ENCODE data around the gene RBM19. TPM values are rescaled to one million over a fixed set of nuclear protein-coding genes. Genes with fewer than 3 reads are reported as not detected.

Gene RBM19
- total RNA-seq, 1 experiment from 2014 or later: 35.7 TPM

- Mint-ChIP-seq H3K4me3 (ENCODE audit: unreplicated experiment) (no peak overlapping the region), H3K36me3 (ENCODE audit: insufficient read depth, unreplicated experiment) (peaks cover 6% of the 10 kb centered on the region), H3K9me3 (ENCODE audit: unreplicated experiment) (no peaks in the 10 kb centered on the region), H3K27me3 (ENCODE audit: insufficient read depth, unreplicated experiment) (no peaks in the 10 kb centered on the region), H3K27ac (ENCODE audit: unreplicated experiment) (no peak overlapping the region), H3K4me1 (ENCODE audit: low read depth, unreplicated experiment) (no peaks in the 10 kb centered on the region)
- no TSS peak for BruUV-seq (replicated peaks)
- ChIA-PET POLR2A (no interaction called here), CTCF (interaction anchor here (0.7 kb wide), 1 partner anchor 441 kb away, joined by 3 read pairs; the partner anchor contains the start of gene SDSL)
- intact Hi-C loops (cut with micrococcal nuclease; ENCODE audit: unreplicated experiment): no loop called here
- DNase-seq: no peak
- TF ChIP-seq, protein P1, sequence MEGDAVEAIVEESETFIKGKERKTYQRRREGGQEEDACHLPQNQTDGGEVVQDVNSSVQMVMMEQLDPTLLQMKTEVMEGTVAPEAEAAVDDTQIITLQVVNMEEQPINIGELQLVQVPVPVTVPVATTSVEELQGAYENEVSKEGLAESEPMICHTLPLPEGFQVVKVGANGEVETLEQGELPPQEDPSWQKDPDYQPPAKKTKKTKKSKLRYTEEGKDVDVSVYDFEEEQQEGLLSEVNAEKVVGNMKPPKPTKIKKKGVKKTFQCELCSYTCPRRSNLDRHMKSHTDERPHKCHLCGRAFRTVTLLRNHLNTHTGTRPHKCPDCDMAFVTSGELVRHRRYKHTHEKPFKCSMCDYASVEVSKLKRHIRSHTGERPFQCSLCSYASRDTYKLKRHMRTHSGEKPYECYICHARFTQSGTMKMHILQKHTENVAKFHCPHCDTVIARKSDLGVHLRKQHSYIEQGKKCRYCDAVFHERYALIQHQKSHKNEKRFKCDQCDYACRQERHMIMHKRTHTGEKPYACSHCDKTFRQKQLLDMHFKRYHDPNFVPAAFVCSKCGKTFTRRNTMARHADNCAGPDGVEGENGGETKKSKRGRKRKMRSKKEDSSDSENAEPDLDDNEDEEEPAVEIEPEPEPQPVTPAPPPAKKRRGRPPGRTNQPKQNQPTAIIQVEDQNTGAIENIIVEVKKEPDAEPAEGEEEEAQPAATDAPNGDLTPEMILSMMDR (IDR thresholded peaks at IDR 0.05; ENCODE audit: insufficient read depth in 1 of 2, low read depth in 1 of 2, low read length in 1 of 2, severe bottlenecking in 1 of 2, unreplicated experiment in 1 of 2): no peak
- Histone ChIP-seq H3K9me3 (no peaks in the 10 kb centered on the region), H3K4me3 (ENCODE audit: low read depth, low read length) (no peak overlapping the region), H3K4me1 (no peaks in the 10 kb centered on the region), H3K36me3 (ENCODE audit: control insufficient read depth, insufficient read depth, low read length) (no peaks in the 10 kb centered on the region; the same call in 1 of the 2 replicates), H3K27me3 (replicated peaks; ENCODE audit: control insufficient read depth, insufficient read depth, low read length) (no peaks in the 10 kb centered on the region)
Observed at GRCh38 chr12:113863455-113863845, 102.7 kb downstream of the RBM19 start.

GRCh38 chr12:113862590-113863454, 103.3 kb downstream of the RBM19 start:
- no peak overlapping the region for H3K27ac Mint-ChIP-seq (ENCODE audit: unreplicated experiment)
- TF ChIP-seq, protein P1 (IDR thresholded peaks at IDR 0.05; ENCODE audit: insufficient read depth in 1 of 2, low read depth in 1 of 2, low read length in 1 of 2, severe bottlenecking in 1 of 2, unreplicated experiment in 1 of 2): no peak
- no peaks in the 10 kb centered on the region for H3K9me3 Mint-ChIP-seq (ENCODE audit: unreplicated experiment)
- Histone ChIP-seq H3K4me1 (no peaks in the 10 kb centered on the region), H3K36me3 (ENCODE audit: control insufficient read depth, insufficient read depth, low read length) (no peaks in the 10 kb centered on the region; the same call in 1 of the 2 replicates), H3K4me3 (ENCODE audit: low read depth, low read length) (no peak overlapping the region), H3K9me3 (no peaks in the 10 kb centered on the region), H3K27me3 (replicated peaks; ENCODE audit: control insufficient read depth, insufficient read depth, low read length) (no peaks in the 10 kb centered on the region)
- ChIA-PET CTCF (interaction anchor here (0.7 kb wide), 1 partner anchor 441 kb away, joined by 3 read pairs; the partner anchor contains the start of gene SDSL), POLR2A (no interaction called here)
- no TSS peak for BruUV-seq (replicated peaks)
- H3K4me3 Mint-ChIP-seq (ENCODE audit: unreplicated experiment): no peak overlapping the region
- intact Hi-C loops (cut with micrococcal nuclease; ENCODE audit: unreplicated experiment): no loop called here
- peaks cover 6% of the 10 kb centered on the region for H3K36me3 Mint-ChIP-seq (ENCODE audit: insufficient read depth, unreplicated experiment)
- H3K4me1 Mint-ChIP-seq (ENCODE audit: low read depth, unreplicated experiment): no peaks in the 10 kb centered on the region
- H3K27me3 Mint-ChIP-seq (ENCODE audit: insufficient read depth, unreplicated experiment): no peaks in the 10 kb centered on the region
- DNase-seq: no peak

DNA sequence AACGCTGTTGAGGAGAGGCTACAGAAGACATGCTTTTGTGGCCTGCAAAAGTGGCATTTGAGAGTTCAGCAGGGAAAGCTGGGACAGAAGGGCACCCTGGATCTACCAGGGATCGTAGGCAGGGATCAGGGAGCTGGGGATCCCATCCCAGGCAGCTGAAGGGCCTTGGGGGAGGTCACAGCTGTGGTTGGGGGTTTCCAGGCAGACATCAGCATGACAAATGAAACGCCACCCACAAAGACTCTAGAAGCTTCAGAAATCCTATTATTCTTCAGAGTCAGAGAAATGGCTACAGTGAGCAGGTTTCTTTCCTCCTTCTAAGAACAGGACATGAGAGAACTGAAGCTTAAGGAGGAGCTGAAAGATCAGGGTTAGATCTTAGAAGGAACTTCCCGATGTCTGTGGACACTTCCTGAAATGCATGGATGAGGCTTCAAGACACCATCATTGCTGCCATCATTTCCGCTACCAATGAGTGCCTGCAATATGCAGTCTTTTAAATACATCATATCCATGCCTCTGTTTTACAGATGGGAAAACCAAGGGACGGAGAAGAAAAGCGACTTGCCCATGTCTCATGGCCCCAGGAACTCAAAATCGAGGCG, 104.3 kb downstream of the RBM19 start:
- H3K36me3 Mint-ChIP-seq (ENCODE audit: insufficient read depth, unreplicated experiment): peaks cover 6% of the 10 kb centered on the region
- no peaks in the 10 kb centered on the region for H3K9me3 Mint-ChIP-seq (ENCODE audit: unreplicated experiment)
- ChIA-PET POLR2A (no interaction called here), CTCF (no interaction called here)
- H3K4me1 Mint-ChIP-seq (ENCODE audit: low read depth, unreplicated experiment): no peaks in the 10 kb centered on the region
- H3K27me3 Mint-ChIP-seq (ENCODE audit: insufficient read depth, unreplicated experiment): no peaks in the 10 kb centered on the region
- no peaks in the 10 kb centered on the region for H3K4me1 ChIP-seq
- no peak overlapping the region for H3K4me3 ChIP-seq (ENCODE audit: low read depth, low read length)
- TF ChIP-seq, protein P1 (IDR thresholded peaks at IDR 0.05; ENCODE audit: insufficient read depth in 1 of 2, low read depth in 1 of 2, low read length in 1 of 2, severe bottlenecking in 1 of 2, unreplicated experiment in 1 of 2): no peak
- DNase-seq: no peak
- intact Hi-C loops (cut with micrococcal nuclease; ENCODE audit: unreplicated experiment): no loop called here
- BruUV-seq (replicated peaks): no TSS peak
- H3K4me3 Mint-ChIP-seq (ENCODE audit: unreplicated experiment): no peak overlapping the region
- no peak overlapping the region for H3K27ac Mint-ChIP-seq (ENCODE audit: unreplicated experiment)
- no peaks in the 10 kb centered on the region for H3K27me3 ChIP-seq (replicated peaks; ENCODE audit: control insufficient read depth, insufficient read depth, low read length)
- H3K36me3 ChIP-seq (ENCODE audit: control insufficient read depth, insufficient read depth, low read length): peaks cover 1% of the 10 kb centered on the region; the same call in 1 of the 2 replicates
- H3K9me3 ChIP-seq: no peaks in the 10 kb centered on the region

Measured in Caco-2 (cell line).